DOHH2 (cell line): ENCODE results near the gene CACNA2D3.

Experiments used
- CTCF ChIP-seq: fragments of 200-600 bp; sonication (generic); IDR thresholded peaks from one replicate; pipeline ENCODE4 v1.5.1; 2014; ENCODE audit warnings: antibody characterized with exemption, mild to moderate bottlenecking, low read depth, low read length; ENCODE audit not compliant: poor library complexity, severe bottlenecking
- EZH2phosphoT487 ChIP-seq: fragments of 200-600 bp; sonication (generic); IDR thresholded peaks from 2 replicates; pipeline ENCODE4 v1.6.1; 2017; ENCODE audit warnings: borderline replicate concordance, mild to moderate bottlenecking, antibody characterized with exemption, low read length, moderate library complexity, mixed read lengths

GRCh38 chr3:54150864-54151467 is 28.6 kb downstream of the CACNA2D3 start:
- TF ChIP-seq CTCF (no peak), EZH2phosphoT487 (no peak)
